ENCODE measurements around the gene TMX1. TPM values are rescaled to one million over a fixed set of nuclear protein-coding genes. Genes with fewer than 3 reads are reported as not detected.

TMX1 gene
- total and polyA plus RNA-seq, 10 of the 15 experiments (the other 5 are each of a cell fraction or from before 2014, with no cell fraction given): 29.1 to 152 (median 52.0) TPM

- DNase-seq (ENCODE audit: low read depth, low spot score): no peak
- Histone ChIP-seq H3K27ac (ENCODE audit: control insufficient read depth, insufficient read depth) (no peak overlapping the region), H3K4me3 (no peak overlapping the region), H3K36me3 (ENCODE audit: control insufficient read depth in 2 of 2, insufficient read depth in 2 of 2, low read length in 1 of 2) (no peaks in the 10 kb centered on the region), H3K27me3 (replicated peaks in 1 of 2; ENCODE audit: control insufficient read depth in 2 of 2, insufficient read depth in 2 of 2, low read length in 1 of 2) (no peaks in the 10 kb centered on the region), H3K4me1 (ENCODE audit: control insufficient read depth, insufficient read depth, low read length) (peaks cover 6% of the 10 kb centered on the region; the same call in 1 of the 2 replicates), H3K4me2 (ENCODE audit: control insufficient read depth, insufficient read depth) (no peak overlapping the region), H3K79me2 (ENCODE audit: control insufficient read depth, insufficient read depth, low read length) (no peaks in the 10 kb centered on the region), H3K9me3 (replicated peaks; ENCODE audit: control insufficient read depth, insufficient read depth, low read length) (no peaks in the 10 kb centered on the region), H3K9ac (ENCODE audit: control insufficient read depth, insufficient read depth, low read length) (no peak overlapping the region), H2AFZ (ENCODE audit: control insufficient read depth, low read depth, low read length) (peak overlapping the region; percentile 71), H4K20me1 (ENCODE audit: control insufficient read depth, insufficient read depth) (no peaks in the 10 kb centered on the region)
- intact Hi-C loops (cut with micrococcal nuclease; ENCODE audit: unreplicated experiment) (no loop called here), in situ Hi-C loops (cut with MboI) (no loop called here)
- BruUV-seq (replicated peaks): no TSS peak
- ChIA-PET CTCF (no interaction called here), SMC1A (ENCODE audit: uncharacterized antibody, unreplicated experiment) (interaction anchor here (0.6 to 1.9 kb wide), 2 partner anchors 16 to 35 kb away, joined by 3 to 8 read pairs; no protein-coding TSS in a partner anchor), RAD21 (ENCODE audit: unreplicated experiment) (no interaction called here), POLR2A (no interaction called here)
- no peak for TF ChIP-seq PAX8 (IDR thresholded peaks at IDR 0.05)
- no peak for TF ChIP-seq NKRF (conservative IDR thresholded peaks at IDR 0.05)
- TF ChIP-seq JUND (IDR thresholded peaks at IDR 0.05; ENCODE audit: low read depth, low read length): no peak
- TF ChIP-seq CHD4 (IDR thresholded peaks at IDR 0.05): no peak
- no peak for TF ChIP-seq HDAC2 (IDR thresholded peaks at IDR 0.05)
- TF ChIP-seq CBX3 (IDR thresholded peaks at IDR 0.05; ENCODE audit: borderline replicate concordance, low read depth): no peak
- FAIRE-seq: no peak
- ATAC-seq: peak; percentile 52
- 29% methylated on average over 1 of the region's 1 CpG for WGBS (ENCODE audit: insufficient coverage, insufficient replicate concordance, low lambda C conversion rate, missing lambda C conversion rate)
These were observed 58.8 kb downstream of the TMX1 start for GRCh38 chr14:51298895-51299294.
